Stomach (tissue), 9 donors: ENCODE measurements around the gene PACC1. TPM values are rescaled to one million over a fixed set of nuclear protein-coding genes. Genes with fewer than 3 reads are reported as not detected.

Experiments
- DNase-seq, 2 donors: peaks; one replicate each; pipeline versions ENCODE4 v3.0.0 to v3.0.0-alpha.2; 2013 to 2019
- H3K27ac ChIP-seq, 5 donors: fragments of 200-600 bp in 4 of 5; sonication (generic) in 4 of 5; one replicate each; pipeline ENCODE4 v1.5.1; 2013 to 2019; ENCODE audit warnings: mild to moderate bottlenecking in 1 of 5, moderate library complexity in 1 of 5
- H3K27me3 ChIP-seq, 3 donors: fragments of 200-600 bp; sonication (generic); one replicate each; pipeline ENCODE4 v1.5.1; 2017 to 2019; ENCODE audit warnings: mixed run types in 1 of 3
- H3K36me3 ChIP-seq, 4 donors: fragments of 200-600 bp; sonication (generic); 1 replicate in 3 of 4; 2 replicates in 1 of 4; pipeline ENCODE4 v1.5.1; 2016 to 2019
- H3K4me1 ChIP-seq, 4 donors: fragments of 200-600 bp; sonication (generic); one replicate each; pipeline ENCODE4 v1.5.1; 2016 to 2019
- H3K4me3 ChIP-seq, 4 donors: fragments of 200-600 bp; sonication (generic) in 3 of 4; one replicate each; pipeline ENCODE4 v1.5.1; 2016 to 2019; ENCODE audit warnings: mild to moderate bottlenecking in 1 of 4
- H3K9me3 ChIP-seq, 4 donors: fragments of 200-600 bp; sonication (generic); one replicate each; pipeline ENCODE4 v1.5.1; 2016 to 2019
- CTCF ChIP-seq, 7 experiments: fragments of 450-650 bp in 4 of 7; fragments of 200-600 bp in 3 of 7; sonication (generic) in 3 of 7; IDR thresholded peaks; one replicate each; pipeline ENCODE4 v1.5.1; 2016 to 2019; ENCODE audit warnings: antibody characterized with exemption in 7 of 7, control low read depth in 2 of 7, mild to moderate bottlenecking in 1 of 7
- EP300 ChIP-seq: sonication (generic); formaldehyde crosslinking; IDR thresholded peaks from one replicate; pipeline ENCODE4 v1.6.1; 2017; ENCODE audit warnings: antibody characterized with exemption
- POLR2A ChIP-seq, 4 donors: fragments of 450-650 bp; IDR thresholded peaks; one replicate each; pipeline ENCODE4 v1.6.1; 2016; ENCODE audit warnings: antibody characterized with exemption in 4 of 4, control low read depth in 2 of 4, mild to moderate bottlenecking in 1 of 4, moderate library complexity in 1 of 4
- POLR2AphosphoS5 ChIP-seq, 3 donors: sonication (generic); formaldehyde crosslinking; IDR thresholded peaks; one replicate each; pipeline ENCODE4 v1.6.1; 2016; ENCODE audit warnings: antibody characterized with exemption in 3 of 3
- WGBS, 5 donors: extraction: QIAGEN DNeasy Blood & Tissue Kit in 3 of 5; methylation state at CpG; one replicate each; pipeline versions ENCODE4 v1.1.5 to v1.1.7; 2013 to 2018; 5-methylcytosine and 5-hydroxymethylcytosine counted together
- intact Hi-C: fragments of 100-400 bp; cut with DNase I; formaldehyde crosslinking; loops from one replicate; pipeline ENCODE4 v1.15.1; 2023; ENCODE audit warnings: low total_unique reads
- polyA plus RNA-seq, 3 donors: library from polyadenylated mRNA; stranded (reverse); fragments of 200-250 nt; gene quantifications; one replicate each; pipeline ENCODE4 v1.2.3, GENCODE V29; 2013
- total RNA-seq, 5 donors: library from RNA; depleted of rRNA; stranded (reverse); fragments of >200 nt; gene quantifications; one replicate each; pipeline versions ENCODE4 v1.1.0 to v1.2.3, GENCODE V29; 2014 to 2016
- donor health status: healthy with polysubstance abuse.
- donor health status: Bipolar disorder and iron deficiency.
- donor health status: healthy.

The PACC1 gene
- total and polyA plus RNA-seq, 8 donors, result 0.58 to 6.4 (median 2.0) TPM

- H3K27ac ChIP-seq, result peak overlapping the region in 2 of 5 donors; percentile 39 to 66
- H3K4me1 ChIP-seq, result peaks cover 8 to 25% (median 15%) of the 10 kb centered on the region in 4 donors
- H3K27me3 ChIP-seq, result no peaks in the 10 kb centered on the region
- WGBS, 5 donors, result 43 to 60% (median 56%) methylated on average over 15 of the region's 15 CpGs
- TF ChIP-seq POLR2AphosphoS5 (IDR thresholded peaks at IDR 0.05) (no peak), CTCF (IDR thresholded peaks at IDR 0.05) (no peak), POLR2A (IDR thresholded peaks at IDR 0.05) (no peak), EP300 (no peak)
- H3K9me3 ChIP-seq, result no peaks in the 10 kb centered on the region
- H3K4me3 ChIP-seq, result no peak overlapping the region
- peak in 1 of 2 donors; percentile 86 for DNase-seq
- intact Hi-C loops, result loop anchor here (10.0 kb wide), 2 partner anchors 388 to 768 kb away; no protein-coding TSS in a partner anchor
- peaks cover 0 to 4% (median 0%) of the 10 kb centered on the region in 4 donors for H3K36me3 ChIP-seq
These were observed 37.9 kb upstream of the PACC1 start for GRCh38 chr1:212452323-212453155.

- peaks cover 0 to 5% (median 5%) of the 10 kb centered on the region in 4 donors for H3K36me3 ChIP-seq
- H3K9me3 ChIP-seq, result no peaks in the 10 kb centered on the region
- no peak overlapping the region for H3K27ac ChIP-seq
- 79 to 94% (median 91%) methylated on average over 6 of the region's 6 CpGs for WGBS, 5 donors
- DNase-seq, result no peak
- no peak overlapping the region for H3K4me3 ChIP-seq
- TF ChIP-seq POLR2A (IDR thresholded peaks at IDR 0.05) (no peak), POLR2AphosphoS5 (IDR thresholded peaks at IDR 0.05) (no peak), CTCF (IDR thresholded peaks at IDR 0.05) (no peak)
- intact Hi-C loops, result loop anchor here (10.0 kb wide), 2 partner anchors 387 to 767 kb away; no protein-coding TSS in a partner anchor
- H3K4me1 ChIP-seq, result peaks cover 8 to 25% (median 15%) of the 10 kb centered on the region in 4 donors
- H3K27me3 ChIP-seq, result no peaks in the 10 kb centered on the region
These were observed 37.0 kb upstream of the PACC1 start for GRCh38 chr1:212451416-212452322.

- Histone ChIP-seq H3K36me3 (peaks cover 7 to 18% (median 18%) of the 10 kb centered on the region in 4 donors), H3K4me1 (peaks cover 0 to 13% (median 9%) of the 10 kb centered on the region in 4 donors), H3K27ac (no peak overlapping the region), H3K27me3 (no peaks in the 10 kb centered on the region), H3K9me3 (no peaks in the 10 kb centered on the region), H3K4me3 (no peak overlapping the region)
- DNase-seq, result no peak
- no peak for TF ChIP-seq EP300
- no peak for TF ChIP-seq POLR2A (IDR thresholded peaks at IDR 0.05)
- no peak for TF ChIP-seq CTCF (IDR thresholded peaks at IDR 0.05)
- no peak for TF ChIP-seq POLR2AphosphoS5 (IDR thresholded peaks at IDR 0.05)
- WGBS, 5 donors, result 73 to 88% (median 84%) methylated on average over 4 of the region's 4 CpGs
- intact Hi-C loops, result loop anchor here (10.0 kb wide), 2 partner anchors 386 to 766 kb away; no protein-coding TSS in a partner anchor
These were observed 35.7 kb upstream of the PACC1 start for GRCh38 chr1:212450331-212450881.

- TF ChIP-seq CTCF (IDR thresholded peaks at IDR 0.05) (no peak), POLR2AphosphoS5 (IDR thresholded peaks at IDR 0.05) (no peak), EP300 (no peak), POLR2A (IDR thresholded peaks at IDR 0.05) (no peak)
- H3K4me1 ChIP-seq, result peaks cover 0 to 3% (median 1%) of the 10 kb centered on the region in 4 donors
- intact Hi-C loops, result no loop called here
- peaks cover 7 to 43% (median 34%) of the 10 kb centered on the region in 4 donors for H3K36me3 ChIP-seq
- no peaks in the 10 kb centered on the region for H3K9me3 ChIP-seq
- 77 to 90% (median 82%) methylated on average over 2 of the region's 2 CpGs for WGBS, 5 donors
- DNase-seq, result no peak
- H3K27ac ChIP-seq, result no peak overlapping the region
- no peaks in the 10 kb centered on the region for H3K27me3 ChIP-seq
- H3K4me3 ChIP-seq, result no peak overlapping the region
These were observed 32.8 kb upstream of the PACC1 start for GRCh38 chr1:212447478-212447877.
